Sigmoid colon (tissue), 7 donors: ENCODE data around the gene DIS3L2. TPM values are rescaled to one million over a fixed set of nuclear protein-coding genes. Genes with fewer than 3 reads are reported as not detected.

Source experiments
- DNase-seq: peaks from one replicate; pipeline ENCODE4 v3.0.0-alpha.2; 2019
- H3K27ac ChIP-seq, 4 donors: fragments of 200-600 bp; sonication (generic); one replicate each; pipeline ENCODE4 v1.5.1; 2016 to 2019; ENCODE audit warnings: mild to moderate bottlenecking in 1 of 4
- H3K27me3 ChIP-seq, 3 donors: fragments of 200-600 bp; sonication (generic); one replicate each; pipeline ENCODE4 v1.5.1; 2019; ENCODE audit warnings: mild to moderate bottlenecking in 1 of 3
- H3K36me3 ChIP-seq, 4 donors: fragments of 200-600 bp; sonication (generic); one replicate each; pipeline ENCODE4 v1.5.1; 2016 to 2019
- H3K4me1 ChIP-seq, 4 donors: fragments of 200-600 bp; sonication (generic); one replicate each; pipeline ENCODE4 v1.5.1; 2017 to 2019
- H3K4me3 ChIP-seq, 4 donors: fragments of 200-600 bp; sonication (generic); one replicate each; pipeline ENCODE4 v1.5.1; 2017 to 2019; ENCODE audit warnings: mild to moderate bottlenecking in 2 of 4, moderate library complexity in 1 of 4
- H3K9me3 ChIP-seq, 4 donors: fragments of 200-600 bp in 3 of 4; sonication (generic) in 3 of 4; one replicate each; pipeline versions ENCODE4 v1.5.1 to v1.6.1; 2013 to 2019
- EP300 ChIP-seq, 4 donors: sonication (generic); formaldehyde crosslinking; IDR thresholded peaks; one replicate each; pipeline ENCODE4 v1.6.1; 2017; ENCODE audit warnings: antibody characterized with exemption in 4 of 4
- POLR2A ChIP-seq, 2 donors: fragments of 450-650 bp; IDR thresholded peaks; one replicate each; pipeline ENCODE4 v1.6.1; 2016; ENCODE audit warnings: antibody characterized with exemption in 2 of 2, mild to moderate bottlenecking in 2 of 2, moderate library complexity in 2 of 2
- POLR2AphosphoS5 ChIP-seq, 4 donors: sonication (generic); formaldehyde crosslinking; IDR thresholded peaks; one replicate each; pipeline ENCODE4 v1.6.1; 2017; ENCODE audit warnings: antibody characterized with exemption in 4 of 4
- WGBS, 2 donors: extraction: QIAGEN DNeasy Blood & Tissue Kit; methylation state at CpG; one replicate each; pipeline ENCODE4 v1.1.7; 2013; 5-methylcytosine and 5-hydroxymethylcytosine counted together
- intact Hi-C: fragments of 100-400 bp; cut with DNase I; formaldehyde crosslinking; loops from one replicate; pipeline ENCODE4 v1.15.1; 2023
- polyA plus RNA-seq, 3 donors: library from polyadenylated mRNA; stranded (reverse); fragments of 200-250 nt; gene quantifications; one replicate each; pipeline ENCODE4 v1.2.3, GENCODE V29; 2013
- total RNA-seq, 4 donors: library from RNA; depleted of rRNA; stranded (reverse); fragments of >200 nt; gene quantifications; one replicate each; pipeline ENCODE4 v1.1.0, GENCODE V29; 2016
- TF ChIP-seq, protein P1 (sequence below), 4 experiments: fragments of 450-650 bp in 3 of 4; fragments of 200-600 bp in 1 of 4; IDR thresholded peaks; one replicate each; pipeline ENCODE4 v1.5.1; 2016 to 2019; ENCODE audit warnings: antibody characterized with exemption in 4 of 4, mild to moderate bottlenecking in 3 of 4, moderate library complexity in 2 of 4
- donor health status: healthy with polysubstance abuse.
- donor health status: Bipolar disorder and iron deficiency.
- donor health status: healthy.

Gene DIS3L2
- total and polyA plus RNA-seq, 7 donors, result 8.8 to 37.9 (median 22.5) TPM

DNA sequence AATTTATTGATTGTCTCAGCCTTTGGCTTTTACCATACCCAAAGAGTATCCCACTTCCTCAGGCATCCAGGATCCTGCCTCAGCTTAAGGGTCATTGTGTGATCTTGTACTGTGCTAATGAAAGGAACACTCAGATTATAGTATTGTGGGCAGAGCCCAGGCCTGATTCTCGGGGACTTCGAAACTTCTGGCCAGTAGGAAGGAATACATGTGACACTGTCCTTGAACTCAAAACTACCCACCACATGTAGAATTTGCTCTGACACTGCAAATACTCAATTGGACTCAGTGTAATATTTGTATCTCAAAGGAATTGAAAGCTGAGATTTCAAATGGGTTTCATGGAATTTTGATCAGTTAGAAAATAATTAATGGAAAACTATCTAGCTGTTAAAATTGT is 15.9 kb downstream of the DIS3L2 start:
- 95 to 97% methylated on average over 2 of the region's 2 CpGs for WGBS, 2 donors
- no peaks in the 10 kb centered on the region for H3K36me3 ChIP-seq
- no peaks in the 10 kb centered on the region for H3K27me3 ChIP-seq
- no peaks in the 10 kb centered on the region for H3K4me1 ChIP-seq
- no peak for DNase-seq
- TF ChIP-seq POLR2AphosphoS5 (IDR thresholded peaks at IDR 0.05) (no peak), POLR2A (IDR thresholded peaks at IDR 0.05) (no peak), EP300 (IDR thresholded peaks at IDR 0.05) (no peak)
- TF ChIP-seq, protein P1, sequence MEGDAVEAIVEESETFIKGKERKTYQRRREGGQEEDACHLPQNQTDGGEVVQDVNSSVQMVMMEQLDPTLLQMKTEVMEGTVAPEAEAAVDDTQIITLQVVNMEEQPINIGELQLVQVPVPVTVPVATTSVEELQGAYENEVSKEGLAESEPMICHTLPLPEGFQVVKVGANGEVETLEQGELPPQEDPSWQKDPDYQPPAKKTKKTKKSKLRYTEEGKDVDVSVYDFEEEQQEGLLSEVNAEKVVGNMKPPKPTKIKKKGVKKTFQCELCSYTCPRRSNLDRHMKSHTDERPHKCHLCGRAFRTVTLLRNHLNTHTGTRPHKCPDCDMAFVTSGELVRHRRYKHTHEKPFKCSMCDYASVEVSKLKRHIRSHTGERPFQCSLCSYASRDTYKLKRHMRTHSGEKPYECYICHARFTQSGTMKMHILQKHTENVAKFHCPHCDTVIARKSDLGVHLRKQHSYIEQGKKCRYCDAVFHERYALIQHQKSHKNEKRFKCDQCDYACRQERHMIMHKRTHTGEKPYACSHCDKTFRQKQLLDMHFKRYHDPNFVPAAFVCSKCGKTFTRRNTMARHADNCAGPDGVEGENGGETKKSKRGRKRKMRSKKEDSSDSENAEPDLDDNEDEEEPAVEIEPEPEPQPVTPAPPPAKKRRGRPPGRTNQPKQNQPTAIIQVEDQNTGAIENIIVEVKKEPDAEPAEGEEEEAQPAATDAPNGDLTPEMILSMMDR (IDR thresholded peaks at IDR 0.05), result no peak
- intact Hi-C loops, result no loop called here
- H3K9me3 ChIP-seq, result no peaks in the 10 kb centered on the region
- H3K4me3 ChIP-seq, result no peak overlapping the region
- no peak overlapping the region for H3K27ac ChIP-seq

DNA sequence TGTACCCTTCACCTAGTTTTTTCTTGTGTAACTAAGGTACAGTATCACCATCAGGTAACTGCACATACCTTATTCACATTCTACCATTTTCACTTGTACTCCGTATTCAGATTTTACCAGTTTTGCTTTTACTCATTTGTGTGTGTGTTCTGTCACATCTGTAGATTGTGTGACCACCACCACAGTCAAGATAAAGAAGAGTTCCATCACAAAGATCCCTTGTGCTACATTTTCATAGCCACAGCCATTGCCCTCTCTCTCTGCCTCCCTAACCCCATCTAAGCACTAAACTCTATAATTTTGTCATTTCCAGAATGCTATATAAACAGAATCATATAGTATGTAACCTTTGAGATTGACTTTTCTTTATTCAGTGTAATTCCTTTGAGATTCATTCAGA is 23.5 kb downstream of the DIS3L2 start:
- 0% methylated on average over 1 of the region's 1 CpG for WGBS, 2 donors
- Histone ChIP-seq H3K27ac (no peak overlapping the region), H3K4me3 (no peak overlapping the region), H3K36me3 (no peaks in the 10 kb centered on the region), H3K27me3 (no peaks in the 10 kb centered on the region), H3K4me1 (peaks cover 0 to 19% (median 7%) of the 10 kb centered on the region in 4 donors), H3K9me3 (no peaks in the 10 kb centered on the region)
- intact Hi-C loops, result no loop called here
- TF ChIP-seq, protein P1 (IDR thresholded peaks at IDR 0.05), result no peak
- TF ChIP-seq POLR2AphosphoS5 (IDR thresholded peaks at IDR 0.05), result no peak
- no peak for TF ChIP-seq POLR2A (IDR thresholded peaks at IDR 0.05)
- TF ChIP-seq EP300 (IDR thresholded peaks at IDR 0.05), result no peak
- no peak for DNase-seq

DNA sequence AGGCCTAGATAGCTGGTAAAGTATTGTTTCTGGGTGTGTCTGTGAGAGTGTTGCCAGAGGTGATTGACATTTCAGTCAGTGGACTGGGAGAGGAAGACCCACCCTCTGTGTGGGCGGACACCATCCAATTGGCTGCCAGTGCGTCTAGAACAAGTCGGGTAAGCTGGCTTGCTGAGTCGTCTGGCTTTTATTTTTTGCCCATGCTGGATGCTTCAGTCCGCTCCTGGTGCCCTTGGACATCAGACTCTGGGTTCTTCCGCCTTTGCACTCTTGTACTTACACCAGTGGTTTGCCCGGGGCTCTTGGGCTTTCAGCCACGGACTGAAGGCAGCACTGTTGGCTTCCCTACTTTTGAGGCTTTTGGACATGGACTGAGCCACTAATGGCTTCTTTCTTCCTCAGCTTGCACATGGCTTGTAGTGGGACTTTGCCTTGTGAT is 24.3 kb downstream of the DIS3L2 start:
- Histone ChIP-seq H3K4me3 (no peak overlapping the region), H3K4me1 (peaks cover 0 to 19% (median 7%) of the 10 kb centered on the region in 4 donors), H3K36me3 (no peaks in the 10 kb centered on the region), H3K9me3 (no peaks in the 10 kb centered on the region), H3K27me3 (no peaks in the 10 kb centered on the region), H3K27ac (no peak overlapping the region)
- intact Hi-C loops, result no loop called here
- no peak for TF ChIP-seq POLR2A (IDR thresholded peaks at IDR 0.05)
- TF ChIP-seq POLR2AphosphoS5 (IDR thresholded peaks at IDR 0.05), result no peak
- TF ChIP-seq, protein P1 (IDR thresholded peaks at IDR 0.05), result no peak
- TF ChIP-seq EP300 (IDR thresholded peaks at IDR 0.05), result no peak
- 96% methylated on average over 8 of the region's 8 CpGs for WGBS, 2 donors
- DNase-seq, result no peak

DNA sequence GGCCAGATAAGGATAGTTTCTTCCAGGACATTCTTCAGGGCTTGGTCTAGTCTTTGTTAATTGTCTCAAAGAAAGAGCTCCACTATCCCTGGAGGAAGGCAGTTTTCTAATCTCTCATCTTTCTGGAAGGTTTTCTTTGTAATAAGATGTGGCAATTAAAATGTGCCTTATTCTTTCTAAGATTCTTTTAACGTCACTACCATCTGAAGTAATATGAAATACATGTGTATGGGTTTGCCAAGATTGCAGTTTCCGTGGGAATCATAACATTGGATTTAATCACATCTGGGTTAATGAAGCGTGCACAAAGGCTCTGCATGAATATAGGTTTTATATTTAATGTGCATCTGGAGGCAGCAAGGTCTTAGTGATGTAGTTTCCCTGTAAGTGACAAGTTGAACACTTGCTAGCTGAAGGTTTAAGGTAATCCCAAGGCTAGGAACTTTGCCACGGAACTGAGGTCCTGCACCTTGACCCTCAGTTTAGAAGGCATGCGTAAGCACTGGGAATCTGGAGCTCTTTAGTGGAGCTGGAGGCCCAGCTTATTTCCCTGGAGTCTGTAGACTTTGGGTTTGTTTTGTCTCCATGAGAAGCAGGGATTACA is 25.7 kb downstream of the DIS3L2 start:
- Histone ChIP-seq H3K27ac (no peak overlapping the region), H3K27me3 (no peaks in the 10 kb centered on the region), H3K4me3 (no peak overlapping the region), H3K4me1 (peaks cover 0 to 27% (median 11%) of the 10 kb centered on the region in 4 donors), H3K9me3 (no peaks in the 10 kb centered on the region), H3K36me3 (no peaks in the 10 kb centered on the region)
- WGBS, 2 donors, result 84% methylated on average over 5 of the region's 5 CpGs
- intact Hi-C loops, result no loop called here
- no peak for DNase-seq
- no peak for TF ChIP-seq POLR2A (IDR thresholded peaks at IDR 0.05)
- no peak for TF ChIP-seq EP300 (IDR thresholded peaks at IDR 0.05)
- no peak for TF ChIP-seq POLR2AphosphoS5 (IDR thresholded peaks at IDR 0.05)

DNA sequence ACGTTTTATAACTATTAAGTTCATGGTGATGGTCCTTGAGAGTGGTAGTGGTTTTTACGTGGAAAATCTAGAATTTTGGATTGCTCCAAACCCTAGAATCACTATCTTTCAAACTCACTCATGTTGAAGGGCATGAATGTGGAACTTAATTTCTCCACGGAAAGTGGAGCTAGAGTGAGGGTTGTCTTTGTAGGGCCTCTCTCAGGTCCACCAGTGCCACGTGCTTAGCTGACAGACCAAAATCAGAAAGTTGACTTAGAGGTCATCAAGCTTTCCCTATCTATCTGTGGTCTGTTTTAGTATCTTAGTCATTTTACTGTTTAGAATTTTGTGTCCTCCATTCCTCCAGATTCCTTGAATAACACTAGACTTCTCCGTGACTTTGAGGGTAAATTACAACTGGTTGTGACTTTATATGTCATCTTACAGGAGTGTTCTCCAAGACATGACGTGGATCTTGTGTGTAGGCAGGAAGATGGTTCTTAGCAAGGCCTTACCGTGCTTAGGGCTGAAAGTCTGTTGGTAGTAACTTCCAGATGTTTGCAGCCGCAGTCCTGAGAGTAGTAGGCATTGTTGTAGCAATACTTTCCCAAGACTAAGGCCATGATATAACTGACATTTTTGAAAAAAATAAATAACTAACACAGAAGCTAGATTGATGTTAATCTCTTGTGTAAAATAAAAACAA is 26.8 kb downstream of the DIS3L2 start:
- no peak for DNase-seq
- Histone ChIP-seq H3K27ac (no peak overlapping the region), H3K27me3 (no peaks in the 10 kb centered on the region), H3K9me3 (no peaks in the 10 kb centered on the region), H3K4me3 (no peak overlapping the region), H3K4me1 (peaks cover 0 to 27% (median 11%) of the 10 kb centered on the region in 4 donors), H3K36me3 (no peaks in the 10 kb centered on the region)
- TF ChIP-seq, protein P1 (IDR thresholded peaks at IDR 0.05), result no peak
- no peak for TF ChIP-seq POLR2A (IDR thresholded peaks at IDR 0.05)
- no peak for TF ChIP-seq EP300 (IDR thresholded peaks at IDR 0.05)
- no peak for TF ChIP-seq POLR2AphosphoS5 (IDR thresholded peaks at IDR 0.05)
- intact Hi-C loops, result no loop called here
- WGBS, 2 donors, result 79% methylated on average over 8 of the region's 8 CpGs
